Adrenal gland (tissue), 5 donors: ENCODE results near the gene REL.

Source experiments
- POLR2A ChIP-seq, 2 donors: fragments of 450-650 bp; IDR thresholded peaks; one replicate each; pipeline ENCODE4 v1.6.1; 2017; ENCODE audit warnings: antibody characterized with exemption in 2 of 2, mild to moderate bottlenecking in 2 of 2, moderate library complexity in 1 of 2
- TF ChIP-seq, protein P1 (sequence below), 6 experiments: fragments of 450-650 bp in 4 of 6; fragments of 200-600 bp in 2 of 6; sonication (generic) in 1 of 6; IDR thresholded peaks; 1 replicate in 5 of 6; 2 replicates in 1 of 6; pipeline versions ENCODE4 v1.5.1 to v1.8.0; 2016 to 2021; ENCODE audit warnings: antibody characterized with exemption in 6 of 6, mild to moderate bottlenecking in 2 of 6, moderate library complexity in 1 of 6
- donor health status: DM: no; HTN: no; CAD: no.

DNA sequence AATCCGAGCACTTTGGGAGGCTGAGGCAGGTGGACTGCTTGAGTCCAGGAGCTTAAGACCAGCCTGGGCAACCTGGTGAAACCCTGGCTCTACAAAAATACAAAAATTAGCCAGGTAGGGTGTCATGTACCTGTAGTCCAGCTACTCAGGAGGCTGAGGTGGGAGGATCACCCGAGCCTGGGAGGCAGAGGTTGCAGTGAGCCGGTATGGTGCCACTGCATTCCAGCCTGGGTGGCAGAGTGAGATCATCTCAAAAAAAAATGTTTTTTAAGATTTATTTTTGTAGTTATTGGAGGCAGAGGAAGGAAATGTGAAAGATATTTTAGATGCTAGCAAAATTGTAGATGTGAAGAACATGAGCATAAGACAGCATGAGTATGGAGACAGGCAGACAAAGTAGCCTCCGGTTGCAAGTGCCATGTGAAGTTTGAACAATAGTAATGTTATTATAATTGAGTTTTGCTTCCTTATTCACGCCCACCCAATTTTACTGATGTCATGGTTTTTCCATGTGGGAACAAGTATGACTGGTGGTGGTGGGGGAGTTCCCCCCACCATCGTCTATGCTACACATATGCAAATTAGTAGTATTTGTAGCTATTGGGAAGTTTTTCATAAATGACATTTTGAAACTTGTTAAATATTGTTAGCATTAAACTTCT lies 18.0 kb downstream of the REL start:
- TF ChIP-seq, protein P1, sequence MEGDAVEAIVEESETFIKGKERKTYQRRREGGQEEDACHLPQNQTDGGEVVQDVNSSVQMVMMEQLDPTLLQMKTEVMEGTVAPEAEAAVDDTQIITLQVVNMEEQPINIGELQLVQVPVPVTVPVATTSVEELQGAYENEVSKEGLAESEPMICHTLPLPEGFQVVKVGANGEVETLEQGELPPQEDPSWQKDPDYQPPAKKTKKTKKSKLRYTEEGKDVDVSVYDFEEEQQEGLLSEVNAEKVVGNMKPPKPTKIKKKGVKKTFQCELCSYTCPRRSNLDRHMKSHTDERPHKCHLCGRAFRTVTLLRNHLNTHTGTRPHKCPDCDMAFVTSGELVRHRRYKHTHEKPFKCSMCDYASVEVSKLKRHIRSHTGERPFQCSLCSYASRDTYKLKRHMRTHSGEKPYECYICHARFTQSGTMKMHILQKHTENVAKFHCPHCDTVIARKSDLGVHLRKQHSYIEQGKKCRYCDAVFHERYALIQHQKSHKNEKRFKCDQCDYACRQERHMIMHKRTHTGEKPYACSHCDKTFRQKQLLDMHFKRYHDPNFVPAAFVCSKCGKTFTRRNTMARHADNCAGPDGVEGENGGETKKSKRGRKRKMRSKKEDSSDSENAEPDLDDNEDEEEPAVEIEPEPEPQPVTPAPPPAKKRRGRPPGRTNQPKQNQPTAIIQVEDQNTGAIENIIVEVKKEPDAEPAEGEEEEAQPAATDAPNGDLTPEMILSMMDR (IDR thresholded peaks at IDR 0.05): no peak
- TF ChIP-seq POLR2A (IDR thresholded peaks at IDR 0.05): no peak
